Bronchial epithelial cell (primary cell): ENCODE results near the gene PARP3. TPM values are rescaled to one million over a fixed set of nuclear protein-coding genes. Genes with fewer than 3 reads are reported as not detected.

Experiments
- DNase-seq: peaks from one replicate; pipeline ENCODE4 v3.0.0-alpha.2; 2010; ENCODE audit warnings: low read depth
- FAIRE-seq: peaks from 2 replicates; lab custom pipeline; 2011; peaks lifted over from hg19 to GRCh38; lab: Jason Lieb, UNC
- H3K27me3 ChIP-seq: 2 replicates; pipeline ENCODE4 v1.5.1; 2011; ENCODE audit warnings: low read length; ENCODE audit not compliant: control insufficient read depth, insufficient read depth
- H3K36me3 ChIP-seq: 2 replicates; pipeline ENCODE4 v1.5.1; 2011; ENCODE audit warnings: low read length; ENCODE audit not compliant: control insufficient read depth, insufficient read depth
- H3K4me3 ChIP-seq: 2 replicates; pipeline ENCODE4 v1.5.1; 2011; ENCODE audit warnings: mild to moderate bottlenecking, low read depth, low read length, control low read depth
- total RNA-seq: library from RNA; depleted of rRNA; stranded (reverse); fragments of >200 nt; gene quantifications from 2 replicates; pipeline ENCODE4 v1.2.1, GENCODE V29; 2014
- TF ChIP-seq, protein P1 (sequence below): IDR thresholded peaks from 2 replicates; pipeline ENCODE4 v1.5.1; 2011; ENCODE audit warnings: mild to moderate bottlenecking, moderate library complexity, low read length, control low read depth, inconsistent platforms; ENCODE audit not compliant: insufficient read depth, severe bottlenecking

PARP3 gene
- total RNA-seq, 1 donor from 2014 or later, result 5.0 TPM

DNA sequence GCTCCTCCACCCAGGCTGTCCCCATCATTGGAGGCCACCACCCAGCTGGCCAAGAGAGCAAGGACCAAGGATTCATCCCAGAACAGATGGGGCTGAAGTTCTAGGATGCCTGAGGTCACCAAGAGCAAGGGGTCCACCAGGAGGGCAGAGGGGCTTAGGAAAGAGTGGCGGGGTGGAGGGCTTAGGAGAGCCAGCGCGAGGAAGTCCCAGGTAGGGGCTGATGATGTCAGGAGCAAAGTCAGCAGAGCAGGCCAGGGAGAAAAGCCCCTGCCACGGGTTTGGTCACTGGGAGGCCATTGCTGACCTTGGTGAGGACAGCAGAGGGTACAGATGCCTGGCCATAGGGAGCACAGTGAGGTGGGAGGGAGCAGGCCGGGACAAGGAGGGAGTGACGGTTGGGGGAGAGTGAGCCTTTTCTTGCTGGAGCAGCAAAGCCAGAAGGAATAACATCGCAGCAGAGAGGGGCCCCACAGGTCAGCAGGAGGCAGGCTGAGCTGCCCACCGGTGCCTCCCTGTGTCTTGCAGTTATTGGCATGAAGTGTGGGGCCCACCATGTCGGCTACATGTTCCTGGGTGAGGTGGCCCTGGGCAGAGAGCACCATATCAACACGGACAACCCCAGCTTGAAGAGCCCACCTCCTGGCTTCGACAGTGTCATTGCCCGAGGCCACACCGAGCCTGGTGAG, 5.2 kb downstream of the PARP3 start:
- TF ChIP-seq, protein P1, sequence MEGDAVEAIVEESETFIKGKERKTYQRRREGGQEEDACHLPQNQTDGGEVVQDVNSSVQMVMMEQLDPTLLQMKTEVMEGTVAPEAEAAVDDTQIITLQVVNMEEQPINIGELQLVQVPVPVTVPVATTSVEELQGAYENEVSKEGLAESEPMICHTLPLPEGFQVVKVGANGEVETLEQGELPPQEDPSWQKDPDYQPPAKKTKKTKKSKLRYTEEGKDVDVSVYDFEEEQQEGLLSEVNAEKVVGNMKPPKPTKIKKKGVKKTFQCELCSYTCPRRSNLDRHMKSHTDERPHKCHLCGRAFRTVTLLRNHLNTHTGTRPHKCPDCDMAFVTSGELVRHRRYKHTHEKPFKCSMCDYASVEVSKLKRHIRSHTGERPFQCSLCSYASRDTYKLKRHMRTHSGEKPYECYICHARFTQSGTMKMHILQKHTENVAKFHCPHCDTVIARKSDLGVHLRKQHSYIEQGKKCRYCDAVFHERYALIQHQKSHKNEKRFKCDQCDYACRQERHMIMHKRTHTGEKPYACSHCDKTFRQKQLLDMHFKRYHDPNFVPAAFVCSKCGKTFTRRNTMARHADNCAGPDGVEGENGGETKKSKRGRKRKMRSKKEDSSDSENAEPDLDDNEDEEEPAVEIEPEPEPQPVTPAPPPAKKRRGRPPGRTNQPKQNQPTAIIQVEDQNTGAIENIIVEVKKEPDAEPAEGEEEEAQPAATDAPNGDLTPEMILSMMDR, result no peak
- FAIRE-seq (no peak), DNase-seq (no peak)
- Histone ChIP-seq H3K4me3 (no peak overlapping the region), H3K27me3 (no peaks in the 10 kb centered on the region), H3K36me3 (no peaks in the 10 kb centered on the region)

GRCh38 chr3:51948016-51948580, 5.9 kb downstream of the PARP3 start:
- FAIRE-seq (no peak), DNase-seq (no peak)
- no peaks in the 10 kb centered on the region for H3K36me3 ChIP-seq
- TF ChIP-seq, protein P1, result no peak
- no peak overlapping the region for H3K4me3 ChIP-seq
- no peaks in the 10 kb centered on the region for H3K27me3 ChIP-seq

DNA sequence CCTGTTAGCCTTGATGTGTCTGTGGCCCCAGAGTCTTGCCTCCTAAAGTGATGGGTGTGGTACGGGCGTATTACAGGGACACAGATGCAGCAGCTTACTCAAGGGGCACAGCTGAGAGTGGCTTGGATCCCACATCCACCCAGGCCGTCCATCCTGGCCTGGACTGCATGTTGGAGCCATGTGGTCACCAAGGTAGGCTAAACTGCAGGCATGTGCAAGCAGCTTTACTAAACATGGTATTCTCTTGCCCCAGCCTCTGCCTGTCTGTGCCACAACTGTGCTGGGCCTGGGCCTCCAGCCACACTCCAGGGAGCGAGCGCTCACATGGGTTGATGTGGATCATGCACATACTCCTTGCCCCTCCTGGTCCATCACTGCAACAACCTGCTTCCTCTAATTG, 7.0 kb downstream of the PARP3 start:
- Histone ChIP-seq H3K36me3 (no peaks in the 10 kb centered on the region), H3K4me3 (no peak overlapping the region), H3K27me3 (no peaks in the 10 kb centered on the region)
- TF ChIP-seq, protein P1, result no peak
- DNase-seq (no peak), FAIRE-seq (peak; percentile 13)

GRCh38 chr3:51950899-51951298, 8.7 kb downstream of the PARP3 start:
- TF ChIP-seq, protein P1, result no peak
- Histone ChIP-seq H3K27me3 (peaks cover 7% of the 10 kb centered on the region), H3K36me3 (no peaks in the 10 kb centered on the region), H3K4me3 (no peak overlapping the region)
- FAIRE-seq (no peak), DNase-seq (no peak)

GRCh38 chr3:51953445-51953844, 11.3 kb downstream of the PARP3 start:
- no peaks in the 10 kb centered on the region for H3K36me3 ChIP-seq
- TF ChIP-seq, protein P1, result no peak
- peak; percentile 89 for DNase-seq
- H3K27me3 ChIP-seq, result peaks cover 7% of the 10 kb centered on the region
- peak; percentile 94 for FAIRE-seq
- H3K4me3 ChIP-seq, result no peak overlapping the region
